HepG2 (cell line): ENCODE results near the gene PKLR. TPM values are rescaled to one million over a fixed set of nuclear protein-coding genes. Genes with fewer than 3 reads are reported as not detected.

Experiments
- ESRRA ChIP-seq: sonication (generic); formaldehyde crosslinking; IDR thresholded peaks from 2 replicates; pipeline ENCODE4 v1.5.1; 2020; ENCODE audit warnings: mild to moderate bottlenecking, low read depth, missing genetic modification reagents
- GPN1 ChIP-seq: sonication (generic); formaldehyde crosslinking; IDR thresholded peaks from 2 replicates; pipeline ENCODE4 v1.5.1; 2020; ENCODE audit warnings: missing genetic modification reagents, borderline replicate concordance
- GTF2F1 ChIP-seq: fragments of 150-350 bp; IDR thresholded peaks from 2 replicates; pipeline ENCODE4 v1.6.1; 2014; ENCODE audit warnings: low read length
- HBP1 ChIP-seq: IDR thresholded peaks from 2 replicates; pipeline ENCODE4 v1.6.1; 2016; ENCODE audit warnings: low read depth, control low read depth
- KDM6A ChIP-seq: IDR thresholded peaks from 2 replicates; pipeline ENCODE4 v1.6.1; 2016; ENCODE audit warnings: low read depth
- MEIS1 ChIP-seq: sonication (generic); formaldehyde crosslinking; IDR thresholded peaks from 2 replicates; pipeline ENCODE4 v1.9.0; 2021; ENCODE audit warnings: mild to moderate bottlenecking, missing genetic modification reagents, moderate library complexity, borderline replicate concordance
- MTA3 ChIP-seq: sonication (generic); formaldehyde crosslinking; IDR thresholded peaks from 2 replicates; pipeline ENCODE4 v1.4.0; 2020; ENCODE audit warnings: missing genetic modification reagents
- MTF2 ChIP-seq: sonication (generic); formaldehyde crosslinking; IDR thresholded peaks from 2 replicates; pipeline ENCODE4 v1.5.0; 2020; ENCODE audit warnings: missing genetic modification reagents, borderline replicate concordance
- NR2F6 ChIP-seq, 2 experiments: IDR thresholded peaks; 2 replicates each; pipeline ENCODE4 v1.6.1; 2016; ENCODE audit warnings: antibody characterized with exemption in 1 of 2, mild to moderate bottlenecking in 1 of 2
- PAX8 ChIP-seq: sonication (generic); formaldehyde crosslinking; IDR thresholded peaks from 2 replicates; pipeline ENCODE4 v1.8.0; 2022; ENCODE audit warnings: mild to moderate bottlenecking, missing genetic modification reagents, borderline replicate concordance
- POLR2AphosphoS5 ChIP-seq: IDR thresholded peaks from 2 replicates; pipeline ENCODE4 v1.6.1; 2012; ENCODE audit warnings: low read depth, low read length
- RNF219 ChIP-seq: sonication (generic); formaldehyde crosslinking; IDR thresholded peaks from 2 replicates; pipeline ENCODE4 v1.5.0; 2020; ENCODE audit warnings: mild to moderate bottlenecking, missing genetic modification reagents
- SMAD1 ChIP-seq: sonication (generic); formaldehyde crosslinking; IDR thresholded peaks from 2 replicates; pipeline ENCODE4 v1.4.0; 2020; ENCODE audit warnings: missing genetic modification reagents, low read depth, mild to moderate bottlenecking, borderline replicate concordance
- SNAPC2 ChIP-seq: sonication (generic); formaldehyde crosslinking; IDR thresholded peaks from 2 replicates; pipeline ENCODE4 v1.8.1; 2022; ENCODE audit warnings: mild to moderate bottlenecking, missing genetic modification reagents
- STAT5B ChIP-seq: sonication (generic); formaldehyde crosslinking; IDR thresholded peaks from 2 replicates; pipeline ENCODE4 v1.4.0; 2020; ENCODE audit warnings: missing genetic modification reagents
- TAF1 ChIP-seq: sonication (generic); formaldehyde crosslinking; IDR thresholded peaks from 2 replicates; pipeline ENCODE4 v1.4.0; 2020; ENCODE audit warnings: missing genetic modification reagents
- TCF7 ChIP-seq: sonication (generic); IDR thresholded peaks from 2 replicates; pipeline ENCODE4 v1.6.1; 2016; ENCODE audit warnings: antibody characterized with exemption, low read depth
- TFE3 ChIP-seq: IDR thresholded peaks from 2 replicates; pipeline ENCODE4 v1.6.1; 2016
- TOE1 ChIP-seq: sonication (generic); formaldehyde crosslinking; IDR thresholded peaks from 2 replicates; pipeline ENCODE4 v1.4.0; 2020; ENCODE audit warnings: mild to moderate bottlenecking, missing genetic modification reagents
- ZC3H13 ChIP-seq: sonication (generic); formaldehyde crosslinking; IDR thresholded peaks from 2 replicates; pipeline ENCODE4 v1.8.1; 2023; ENCODE audit warnings: mild to moderate bottlenecking, missing genetic modification reagents, moderate library complexity
- ZNF10 ChIP-seq: sonication (generic); formaldehyde crosslinking; IDR thresholded peaks from 2 replicates; pipeline ENCODE4 v1.4.0; 2020; ENCODE audit warnings: mild to moderate bottlenecking, low read depth, missing genetic modification reagents, borderline replicate concordance
- ZNF101 ChIP-seq: sonication (generic); formaldehyde crosslinking; IDR thresholded peaks from 2 replicates; pipeline ENCODE4 v1.4.0; 2020; ENCODE audit warnings: mild to moderate bottlenecking, low read depth, missing genetic modification reagents, borderline replicate concordance
- ZNF512 ChIP-seq: sonication (generic); formaldehyde crosslinking; IDR thresholded peaks from 2 replicates; pipeline ENCODE4 v1.4.0; 2020; ENCODE audit warnings: mild to moderate bottlenecking, missing genetic modification reagents
- ZNF639 ChIP-seq: conservative IDR thresholded peaks from 2 replicates; pipeline ENCODE4 v1.6.1; 2018; ENCODE audit warnings: missing genetic modification reagents
- ZNF839 ChIP-seq: sonication (generic); formaldehyde crosslinking; IDR thresholded peaks from 2 replicates; pipeline ENCODE4 v1.4.0; 2020; ENCODE audit warnings: missing genetic modification reagents, mild to moderate bottlenecking, borderline replicate concordance
- polyA plus RNA-seq, 8 experiments: library from polyadenylated mRNA; depleted of rRNA in 3 of 8; stranded (reverse) in 7 of 8; unstranded in 1 of 8; fragments of >200 nt; fragmentation: Illumina TruSeq in 4 of 8; extraction: Trizol in 4 of 8; gene quantifications; 2 replicates each; pipeline versions ENCODE4 v1.2.1 to v1.2.3, GENCODE V29; 2011 to 2016; ENCODE audit warnings: low read depth in 4 of 8, missing spikeins in 1 of 8, mixed read lengths in 1 of 8; ENCODE audit not compliant: insufficient read depth in 1 of 8
- total RNA-seq, 5 experiments: library from RNA; depleted of rRNA; stranded (reverse); fragments of >200 nt; fragmentation: Illumina TruSeq; extraction: Trizol; gene quantifications; 2 replicates each; pipeline ENCODE4 v1.2.3, GENCODE V29; 2016; ENCODE audit warnings: low read depth in 1 of 5

Gene PKLR
- total and polyA plus RNA-seq, 2 of the 13 experiments (the other 11 are each of a cell fraction or from before 2014, with no cell fraction given): 10.3 to 29.3 TPM

GRCh38 chr1:155286544-155286943, 14.7 kb downstream of the PKLR start (continued):
- TF ChIP-seq TFE3 (CRISPR knock-in tag): no peak
- no peak for TF ChIP-seq TOE1
- TF ChIP-seq ZNF512 (CRISPR knock-in tag): no peak
- TF ChIP-seq ZC3H13 (CRISPR knock-in tag): no peak
- TF ChIP-seq ZNF101: no peak
- no peak for TF ChIP-seq TCF7
- no peak for TF ChIP-seq SMAD1 (CRISPR knock-in tag)
- no peak for TF ChIP-seq KDM6A (CRISPR knock-in tag)
- TF ChIP-seq GTF2F1: no peak
- no peak for TF ChIP-seq ZNF839 (CRISPR knock-in tag)
- TF ChIP-seq TAF1 (CRISPR knock-in tag): no peak
- no peak for TF ChIP-seq ZNF639 (CRISPR knock-in tag)
- TF ChIP-seq MEIS1 (CRISPR knock-in tag): no peak
- no peak for TF ChIP-seq PAX8 (CRISPR knock-in tag)
- no peak for TF ChIP-seq MTA3
- TF ChIP-seq SNAPC2: no peak
- peak; percentile 51 for TF ChIP-seq NR2F6 (IDR thresholded peaks at IDR 0.05)
- peak; percentile 59; the same call in 1 of the 2 replicates for TF ChIP-seq NR2F6 (CRISPR knock-in tag; IDR thresholded peaks at IDR 0.05)
- TF ChIP-seq ESRRA (CRISPR knock-in tag): peak; percentile 42; the same call in 1 of the 2 replicates
- TF ChIP-seq HBP1 (CRISPR knock-in tag): no peak
- TF ChIP-seq POLR2AphosphoS5: 0 out of 2 replicates have a peak, but pooled peaks have one; percentile 16
- TF ChIP-seq ZNF10 (CRISPR knock-in tag): no peak
- TF ChIP-seq GPN1 (CRISPR knock-in tag): no peak
- no peak for TF ChIP-seq RNF219
- TF ChIP-seq STAT5B (CRISPR knock-in tag): no peak
- no peak for TF ChIP-seq MTF2 (CRISPR knock-in tag)
